Activated B cell treated with CpG ODN at 0.5 μM for 24 hours (primary cell): ENCODE results near the gene LINGO4. TPM values are rescaled to one million over a fixed set of nuclear protein-coding genes. Genes with fewer than 3 reads are reported as not detected.
A peak's percentile ranks its signal among the peaks of the same experiment; 100 is the strongest.

Experiments used
- ATAC-seq: fragments of 200-7000 bp; cut with Tn5 transposase; one replicate; pipeline ENCODE4 v1.10.0; 2021; ENCODE audit warnings: low read depth, mild to moderate bottlenecking, moderate library complexity
- CTCF ChIA-PET: fragments of 350-600 bp; sonication (Branson Sonifier 250); formaldehyde crosslinking; loops from one replicate; lab custom pipeline; 2021; ENCODE audit warnings: antibody characterized with exemption; lab: Charles Lee
- POLR2A ChIA-PET: fragments of 350-600 bp; sonication (Branson Sonifier 250); formaldehyde crosslinking; loops from one replicate; lab custom pipeline; 2021; ENCODE audit warnings: antibody characterized with exemption; lab: Charles Lee
- DNase-seq: peaks from one replicate; pipeline ENCODE4 v3.0.0; 2022
- H3K27ac Mint-ChIP-seq: one replicate; pipeline ENCODE4 v1.8.0; 2020; ENCODE audit warnings: mixed read lengths
- H3K27me3 Mint-ChIP-seq: one replicate; pipeline ENCODE4 v1.8.0; 2021; ENCODE audit warnings: mixed read lengths
- H3K36me3 Mint-ChIP-seq: one replicate; pipeline ENCODE4 v1.8.0; 2021; ENCODE audit warnings: low read depth, mixed read lengths
- H3K4me1 Mint-ChIP-seq: one replicate; pipeline ENCODE4 v1.8.0; 2021; ENCODE audit warnings: mixed read lengths
- H3K4me3 Mint-ChIP-seq: one replicate; pipeline ENCODE4 v1.8.0; 2020; ENCODE audit warnings: mild to moderate bottlenecking, mixed read lengths
- H3K9me3 Mint-ChIP-seq: one replicate; pipeline ENCODE4 v1.8.0; 2020; ENCODE audit warnings: mixed read lengths
- CTCF ChIP-seq: fragments of 200-600 bp; IDR thresholded peaks from one replicate; pipeline ENCODE4 v1.8.0; 2022; ENCODE audit warnings: antibody characterized with exemption, mild to moderate bottlenecking
- intact Hi-C: fragments of 100-400 bp; cut with micrococcal nuclease; formaldehyde crosslinking; loops from one replicate; pipeline ENCODE4 v1.15.1; 2024
- total RNA-seq: library from RNA; stranded (reverse); gene quantifications from 2 replicates; pipeline ENCODE4 v1.2.3, GENCODE V29; 2022

Gene LINGO4
- total RNA-seq, 1 donor from 2014 or later: not detected

- POLR2A ChIA-PET: interaction anchor here (0.6 to 1.5 kb wide), 3 partner anchors 21 to 513 kb away, joined by 4 to 5 read pairs (median 4); no protein-coding TSS in a partner anchor
- H3K4me3 Mint-ChIP-seq: peak within 1 kb of the TSS; percentile 81
- no peaks in the 10 kb centered on the region for H3K9me3 Mint-ChIP-seq
- H3K27ac Mint-ChIP-seq: peak within 1 kb of the TSS; percentile 35
- H3K36me3 Mint-ChIP-seq: no peaks in the 10 kb centered on the region
- CTCF ChIA-PET: interaction anchor here (0.6 to 1.7 kb wide), 3 partner anchors 69 to 246 kb away, joined by 3 to 5 read pairs (median 3); partner anchors contain the start of gene THEM4
- intact Hi-C loops: loop anchor here (1.0 to 10.0 kb wide), 7 partner anchors 49 to 642 kb away; partner anchors contain the start of genes MRPL9, PIP5K1A, POGZ and TDRKH
- DNase-seq (peak; percentile 52), ATAC-seq (peak; percentile 55)
- TF ChIP-seq CTCF: no peak
- peaks cover 3% of the 10 kb centered on the region for H3K27me3 Mint-ChIP-seq
- peaks cover 52% of the 10 kb centered on the region for H3K4me1 Mint-ChIP-seq
Measured at GRCh38 chr1:151839457-151840403, 34.5 kb upstream of the LINGO4 start, which contains the start of gene C2CD4D. TSS of gene C2CD4D (minus strand) at chr1:151839820. CDS start at chr1:151838989, 831 bp downstream.

GRCh38 chr1:151839082-151839412 is 33.8 kb upstream of the LINGO4 start:
- ATAC-seq: no peak

GRCh38 chr1:151838222-151839081 is 33.2 kb upstream of the LINGO4 start:
- H3K27ac Mint-ChIP-seq: peak overlapping the region; percentile 12
- no peaks in the 10 kb centered on the region for H3K36me3 Mint-ChIP-seq
- peak; percentile 49 for ATAC-seq
- H3K4me1 Mint-ChIP-seq: peaks cover 42% of the 10 kb centered on the region
- peaks cover 3% of the 10 kb centered on the region for H3K27me3 Mint-ChIP-seq
- no peak for TF ChIP-seq CTCF
- peak overlapping the region; percentile 81 for H3K4me3 Mint-ChIP-seq
- intact Hi-C loops: loop anchor here (1.0 to 10.0 kb wide), 7 partner anchors 48 to 641 kb away; partner anchors contain the start of genes MRPL9, PIP5K1A, POGZ and TDRKH
- ChIA-PET POLR2A (no interaction called here), CTCF (interaction anchor here (1.6 kb wide), 1 partner anchor 163 kb away, joined by 3 read pairs; no protein-coding TSS in a partner anchor)
- DNase-seq: peak; percentile 44
- H3K9me3 Mint-ChIP-seq: no peaks in the 10 kb centered on the region

More at GRCh38 chr1:151839082-151839412, 33.8 kb upstream of the LINGO4 start:
- no peak for DNase-seq
- Mint-ChIP-seq H3K27me3 (peaks cover 3% of the 10 kb centered on the region), H3K27ac (peak overlapping the region; percentile 12), H3K4me1 (peaks cover 45% of the 10 kb centered on the region), H3K4me3 (peak overlapping the region; percentile 81), H3K9me3 (no peaks in the 10 kb centered on the region), H3K36me3 (no peaks in the 10 kb centered on the region)
- intact Hi-C loops: loop anchor here (1.0 to 10.0 kb wide), 7 partner anchors 48 to 642 kb away; partner anchors contain the start of genes MRPL9, PIP5K1A, POGZ and TDRKH
- no peak for TF ChIP-seq CTCF
- ChIA-PET POLR2A (interaction anchor here (1.5 kb wide), 1 partner anchor 22 kb away, joined by 4 read pairs; no protein-coding TSS in a partner anchor), CTCF (interaction anchor here (1.6 kb wide), 1 partner anchor 162 kb away, joined by 3 read pairs; no protein-coding TSS in a partner anchor)

GRCh38 chr1:151837884-151838221 is 32.6 kb upstream of the LINGO4 start:
- peak overlapping the region; percentile 80 for H3K4me3 Mint-ChIP-seq
- H3K27me3 Mint-ChIP-seq: peaks cover 3% of the 10 kb centered on the region
- DNase-seq (no peak), ATAC-seq (no peak)
- peak overlapping the region; percentile 35 for H3K27ac Mint-ChIP-seq
- ChIA-PET POLR2A (no interaction called here), CTCF (no interaction called here)
- H3K4me1 Mint-ChIP-seq: peaks cover 36% of the 10 kb centered on the region
- intact Hi-C loops: loop anchor here (2.0 to 10.0 kb wide), 7 partner anchors 47 to 641 kb away; partner anchors contain the start of genes PIP5K1A, POGZ and TDRKH
- H3K9me3 Mint-ChIP-seq: no peaks in the 10 kb centered on the region
- no peak for TF ChIP-seq CTCF
- H3K36me3 Mint-ChIP-seq: no peaks in the 10 kb centered on the region
